Kidney glomerular epithelial cell (primary cell): ENCODE results near the gene WDR64.
"Not testable (repeated sequence)": the region's sequence is repeated elsewhere in the genome, so short reads cannot be mapped to it uniquely, and the experiment has no call there.

Experiments used
- DNase-seq: peaks from one replicate; lab custom pipeline; 2025; lab: John Stamatoyannopoulos, UW

The WDR64 gene

GRCh38 chr1:241701483-241702295 lies 49.6 kb downstream of the WDR64 start:
- no peak for DNase-seq

- DNase-seq = peak; percentile 16
Observed at GRCh38 chr1:241702442-241703373, 50.6 kb downstream of the WDR64 start.

DNA sequence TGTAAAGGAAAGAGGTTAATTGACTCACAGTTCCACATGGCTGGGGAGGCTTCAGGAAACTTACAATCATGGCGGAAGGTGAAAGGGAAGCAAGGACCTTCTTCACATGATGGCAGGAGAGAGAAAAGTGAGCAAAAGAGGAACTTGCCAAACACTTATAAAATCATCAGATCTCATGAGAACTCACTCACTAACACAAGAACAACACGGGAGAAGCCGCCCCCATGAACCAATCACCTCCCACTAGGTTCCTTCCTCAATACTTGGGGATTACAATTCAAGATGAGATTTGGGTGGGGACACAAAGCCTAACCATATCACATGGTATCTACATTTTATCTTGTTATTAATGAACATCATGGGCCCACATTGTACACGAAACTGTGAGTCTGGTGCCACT lies 51.7 kb downstream of the WDR64 start:
- DNase-seq = not testable (repeated sequence)

GRCh38 chr1:241706257-241706656 lies 54.2 kb downstream of the WDR64 start:
- DNase-seq = no peak

DNA sequence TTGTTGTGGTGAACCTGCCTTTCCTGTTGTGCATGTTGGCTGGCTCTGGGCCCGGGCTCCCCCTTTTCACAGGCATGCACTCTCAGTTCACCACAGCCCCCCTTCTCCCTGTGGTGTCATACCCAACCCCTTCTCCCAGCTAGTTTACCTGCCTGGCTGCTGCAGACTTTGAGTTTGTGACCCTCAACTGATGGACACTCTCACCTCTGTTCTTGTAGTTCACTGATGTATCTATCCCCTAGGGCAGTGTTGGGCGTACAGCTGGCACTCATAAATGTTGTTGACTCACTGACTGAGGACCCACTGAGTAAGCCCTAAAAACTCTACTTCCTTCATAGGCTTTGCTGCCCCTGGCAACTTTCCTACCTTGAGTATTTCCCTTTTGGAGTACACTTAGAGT lies 54.9 kb downstream of the WDR64 start:
- DNase-seq = no peak

DNA sequence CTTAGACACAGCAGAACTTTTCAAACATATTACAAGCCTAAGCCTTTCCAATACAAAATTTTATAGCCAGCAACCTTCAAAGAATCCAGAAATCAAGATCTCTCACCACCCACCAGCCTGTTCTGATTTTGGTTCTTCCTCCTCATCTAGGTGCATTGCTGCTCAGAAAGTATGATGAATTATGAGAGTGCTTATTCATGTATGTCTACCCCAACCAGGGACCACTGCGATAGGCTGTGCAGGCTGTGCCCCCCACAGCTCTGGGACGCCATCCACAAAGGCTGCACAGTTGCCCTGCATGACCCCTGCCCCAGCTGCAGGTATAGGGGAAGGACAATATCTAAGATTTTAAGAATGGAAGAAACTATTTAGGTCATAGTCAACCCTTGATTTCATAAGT lies 55.4 kb downstream of the WDR64 start:
- DNase-seq = no peak

GRCh38 chr1:241711326-241711725 lies 59.2 kb downstream of the WDR64 start:
- DNase-seq = no peak

DNA sequence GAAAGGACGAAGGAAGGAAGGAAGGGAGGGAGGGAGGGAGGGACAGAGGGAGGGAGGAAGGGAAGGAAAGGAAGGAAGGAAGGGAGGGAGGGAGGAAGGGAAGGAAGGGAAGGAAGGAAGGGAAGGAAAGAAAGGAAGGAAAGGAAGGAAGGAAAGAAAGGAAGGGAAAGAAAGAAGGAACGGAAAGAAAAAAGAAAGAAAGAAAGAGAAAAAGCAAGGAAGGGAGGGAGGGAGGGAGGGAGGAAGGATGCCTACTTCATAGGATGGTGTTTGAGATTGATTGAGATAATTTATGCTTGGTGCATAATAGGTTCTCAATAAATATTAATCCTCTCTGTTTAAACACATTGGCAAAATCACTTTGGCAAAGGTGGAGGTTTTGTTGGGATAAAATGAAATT lies 61.2 kb downstream of the WDR64 start:
- no peak for DNase-seq

GRCh38 chr1:241714321-241715218 lies 62.5 kb downstream of the WDR64 start:
- no peak for DNase-seq

GRCh38 chr1:241715435-241715834 lies 63.4 kb downstream of the WDR64 start:
- DNase-seq = no peak

GRCh38 chr1:241715956-241716355 lies 63.9 kb downstream of the WDR64 start:
- no peak for DNase-seq

DNA sequence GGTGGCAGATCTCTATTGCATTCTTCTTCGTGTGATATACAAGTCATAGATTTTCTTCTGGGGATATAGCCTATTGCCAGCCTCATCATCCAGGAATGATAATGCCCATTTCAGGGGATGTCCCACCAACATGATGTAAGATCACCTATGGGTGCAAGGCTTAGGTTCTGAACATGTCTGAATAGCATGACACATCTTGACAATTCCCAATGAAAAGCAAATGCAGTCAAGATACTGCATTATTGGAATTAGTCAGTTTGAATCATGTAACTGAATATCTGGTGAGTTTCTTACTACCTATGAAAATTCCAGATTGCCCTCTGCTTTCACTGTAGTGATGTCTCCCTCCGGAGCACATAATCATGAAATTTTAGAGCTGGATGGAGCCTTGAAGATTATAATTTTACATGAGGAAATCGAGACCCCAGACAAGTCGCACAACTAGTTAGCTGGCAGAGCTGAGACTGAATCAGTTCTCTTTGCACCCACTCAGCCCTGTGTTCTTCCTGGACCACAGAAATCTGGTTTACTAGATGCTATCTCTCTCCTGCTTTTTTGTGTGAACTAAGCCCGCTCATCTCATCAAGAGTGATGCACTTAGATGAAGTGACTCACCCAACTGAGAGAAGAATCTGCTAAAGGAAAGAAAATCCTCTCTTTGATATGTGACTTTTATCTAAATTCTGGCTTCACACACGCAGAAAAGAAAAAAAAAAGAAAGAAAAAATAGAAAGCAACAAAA lies 65.0 kb downstream of the WDR64 start:
- no peak for DNase-seq

DNA sequence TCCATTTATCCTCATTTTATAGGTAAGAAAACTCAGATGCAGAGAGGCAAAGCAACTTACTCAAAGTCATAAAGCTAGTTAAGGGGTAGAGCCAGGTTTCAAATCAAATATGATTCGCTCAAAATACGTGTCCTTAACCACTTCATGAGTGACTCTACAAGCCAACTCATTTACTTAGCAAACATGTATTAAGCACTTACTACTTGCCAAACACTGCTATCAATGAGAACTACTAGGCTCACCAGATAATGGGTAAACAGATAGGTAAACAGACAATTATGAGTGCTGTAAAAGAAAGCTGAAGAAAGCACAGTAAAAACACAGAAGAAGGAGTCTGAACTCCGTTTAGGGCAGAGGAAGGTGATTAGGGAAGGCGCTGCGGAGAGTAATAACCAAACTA lies 65.9 kb downstream of the WDR64 start:
- DNase-seq = no peak

DNA sequence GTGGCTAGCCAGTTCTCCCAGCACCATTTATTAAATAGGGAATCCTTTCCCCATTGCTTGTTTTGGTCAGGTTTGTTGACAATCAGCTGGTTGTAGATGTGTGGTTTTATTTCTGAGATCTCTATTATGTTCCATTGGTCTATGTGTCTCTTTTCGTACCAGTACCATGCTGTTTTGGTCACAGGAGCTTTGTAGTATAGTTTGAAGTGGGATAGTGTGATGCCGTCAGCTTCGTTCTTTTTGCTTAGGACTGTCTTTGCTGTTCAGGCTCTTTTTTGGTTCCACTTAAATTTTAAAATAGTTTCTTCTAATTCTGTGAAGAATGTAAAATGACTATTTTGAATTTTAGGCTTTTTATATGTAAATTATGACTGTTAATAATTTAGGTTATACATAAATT lies 68.9 kb downstream of the WDR64 start:
- no peak for DNase-seq

GRCh38 chr1:241722947-241723346 lies 70.9 kb downstream of the WDR64 start:
- DNase-seq = no peak

GRCh38 chr1:241724741-241725356 lies 72.8 kb downstream of the WDR64 start:
- no peak for DNase-seq

DNA sequence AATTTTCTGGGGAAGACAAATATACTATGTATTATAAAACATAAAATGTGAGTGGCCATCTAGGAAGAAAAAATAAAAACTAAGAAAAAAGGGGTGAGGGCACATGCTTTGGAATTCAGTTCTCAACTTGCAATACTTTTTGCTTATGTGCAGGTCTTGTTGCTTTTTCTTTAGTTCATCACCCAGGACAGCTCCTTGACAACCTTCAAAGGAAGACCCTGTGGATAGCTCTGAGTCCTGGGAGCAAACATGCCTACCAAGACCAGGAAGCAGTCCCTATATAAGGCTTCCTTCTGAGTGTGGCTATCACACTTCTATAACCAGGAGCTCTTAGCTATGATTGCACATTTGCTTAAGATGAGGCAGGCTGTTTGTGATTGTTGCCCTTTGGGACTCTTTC lies 78.0 kb downstream of the WDR64 start:
- DNase-seq = no peak

DNA sequence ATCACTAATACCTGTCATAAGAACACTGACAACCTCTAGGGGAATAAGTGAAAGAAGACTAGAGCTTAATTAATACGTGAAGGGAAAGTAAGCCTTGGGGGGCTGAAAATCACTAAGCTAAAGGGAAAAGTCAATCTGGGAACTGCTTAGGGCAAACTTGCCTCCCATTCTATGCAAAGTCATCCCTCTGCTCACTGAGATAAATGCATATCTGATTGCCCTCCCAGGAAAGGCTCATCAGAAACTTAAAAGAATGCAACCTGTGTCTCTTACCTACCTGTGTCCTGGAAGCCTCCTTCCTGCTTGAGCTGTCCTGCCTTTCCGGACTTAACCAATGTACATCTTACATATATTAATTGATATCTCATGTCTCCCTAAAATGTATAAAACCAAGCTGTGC lies 81.8 kb downstream of the WDR64 start:
- no peak for DNase-seq

DNA sequence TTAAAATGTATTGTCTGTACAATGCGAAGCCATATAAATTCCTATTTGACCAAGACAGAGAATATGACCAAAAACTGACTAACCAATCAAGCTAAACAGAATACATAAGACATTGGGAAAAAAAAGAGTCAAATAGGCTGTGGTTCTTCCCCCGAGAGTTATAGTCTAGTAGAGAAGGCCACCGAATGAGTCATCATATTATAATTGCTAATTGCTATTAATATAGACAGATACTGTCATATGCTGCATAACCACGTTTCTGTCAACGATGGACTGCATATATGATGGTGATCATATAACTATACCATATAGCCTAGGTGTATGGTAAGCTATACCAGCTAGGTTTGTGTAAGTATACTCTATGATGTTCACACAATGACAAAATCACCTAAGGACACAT lies 82.5 kb downstream of the WDR64 start:
- no peak for DNase-seq

GRCh38 chr1:241735493-241735926 lies 83.4 kb downstream of the WDR64 start:
- not testable (repeated sequence) for DNase-seq

- DNase-seq = no peak
Observed at GRCh38 chr1:241736387-241736786, 84.3 kb downstream of the WDR64 start.
